GM12878 (cell line): ENCODE data around the gene CREG1. TPM values are rescaled to one million over a fixed set of nuclear protein-coding genes. Genes with fewer than 3 reads are reported as not detected.

Experiments
- ASH2L ChIP-seq: fragments of 300-600, 200-600 bp; sonication (generic); IDR thresholded peaks from 2 replicates; pipeline ENCODE4 v1.6.1; 2017; ENCODE audit warnings: low read depth, mild to moderate bottlenecking, borderline replicate concordance
- BCL11A ChIP-seq: IDR thresholded peaks from 2 replicates; pipeline ENCODE4 v1.6.1; 2011; ENCODE audit warnings: low read depth, low read length
- BMI1 ChIP-seq: fragments of 450-650 bp; IDR thresholded peaks from 2 replicates; pipeline ENCODE4 v1.6.1; 2016; ENCODE audit warnings: mild to moderate bottlenecking, moderate library complexity, borderline replicate concordance
- CREM ChIP-seq: IDR thresholded peaks from 2 replicates; pipeline ENCODE4 v1.6.1; 2014; ENCODE audit warnings: antibody characterized with exemption, low read depth
- DPF2 ChIP-seq: fragments of 450-650 bp; IDR thresholded peaks from 2 replicates; pipeline ENCODE4 v1.6.1; 2017; ENCODE audit warnings: mild to moderate bottlenecking
- EED ChIP-seq: sonication (generic); IDR thresholded peaks from 2 replicates; pipeline ENCODE4 v1.6.1; 2016; ENCODE audit warnings: antibody characterized with exemption, low read depth
- EP300 ChIP-seq, 2 experiments: fragments of 150-350 bp in 1 of 2; IDR thresholded peaks; 2 replicates each; pipeline ENCODE4 v1.6.1; 2011 to 2012; ENCODE audit warnings: low read depth in 2 of 2, low read length in 2 of 2, borderline replicate concordance in 1 of 2, improper control_type of control experiment in 1 of 2, inconsistent platforms in 1 of 2; ENCODE audit not compliant: control insufficient read depth in 1 of 2
- IKZF1 ChIP-seq: fragments of 450-650 bp; conservative IDR thresholded peaks from 2 replicates; pipeline ENCODE4 v1.6.1; 2017; ENCODE audit warnings: antibody characterized with exemption, mild to moderate bottlenecking
- IKZF2 ChIP-seq, 2 experiments: fragments of 450-650 bp; IDR thresholded peaks; 2 replicates each; pipeline ENCODE4 v1.6.1; 2017; ENCODE audit warnings: mild to moderate bottlenecking in 2 of 2, moderate library complexity in 2 of 2
- MEF2B ChIP-seq: fragments of 450-650 bp; IDR thresholded peaks from 2 replicates; pipeline ENCODE4 v1.6.1; 2018; ENCODE audit warnings: mild to moderate bottlenecking, moderate library complexity; ENCODE audit not compliant: partially characterized antibody, poor library complexity, severe bottlenecking
- NFIC ChIP-seq: IDR thresholded peaks from 2 replicates; pipeline ENCODE4 v1.6.1; 2012; ENCODE audit warnings: low read depth, mild to moderate bottlenecking, inconsistent platforms, low read length, moderate library complexity
- POU2F2 ChIP-seq: IDR thresholded peaks from 3 replicates; pipeline ENCODE4 v1.6.1; 2011; ENCODE audit warnings: low read depth, mild to moderate bottlenecking, low read length, borderline replicate concordance
- RAD51 ChIP-seq: fragments of 450-650 bp; IDR thresholded peaks from 2 replicates; pipeline ENCODE4 v1.6.1; 2016; ENCODE audit warnings: moderate library complexity, mild to moderate bottlenecking, inconsistent platforms
- RBBP5 ChIP-seq: fragments of 200-600 bp; sonication (generic); conservative IDR thresholded peaks from 2 replicates; pipeline ENCODE4 v1.6.1; 2016
- RUNX3 ChIP-seq: IDR thresholded peaks from 2 replicates; pipeline ENCODE4 v1.6.1; 2012; ENCODE audit warnings: low read length, inconsistent platforms
- SPI1 ChIP-seq: IDR thresholded peaks from 2 replicates; pipeline ENCODE4 v1.6.1; 2011; ENCODE audit warnings: low read depth, mild to moderate bottlenecking, low read length, moderate library complexity, borderline replicate concordance; ENCODE audit not compliant: insufficient read depth
- SREBF1 ChIP-seq: IDR thresholded peaks from 2 replicates; pipeline ENCODE4 v1.6.1; 2012; ENCODE audit warnings: mild to moderate bottlenecking, low read length
- TBL1XR1 ChIP-seq: IDR thresholded peaks from 2 replicates; pipeline ENCODE4 v1.6.1; 2012; ENCODE audit warnings: low read depth, low read length, improper control_type of control experiment
- YY1 ChIP-seq: IDR thresholded peaks from 2 replicates; pipeline ENCODE4 v1.6.1; 2011; ENCODE audit warnings: low read depth, mild to moderate bottlenecking, low read length
- ZNF217 ChIP-seq: fragments of 450-650 bp; IDR thresholded peaks from 2 replicates; pipeline ENCODE4 v1.6.1; 2017; ENCODE audit warnings: antibody characterized with exemption, mild to moderate bottlenecking
- ZNF24 ChIP-seq: fragments of 450-650 bp; IDR thresholded peaks from 2 replicates; pipeline ENCODE4 v1.6.1; 2017; ENCODE audit warnings: antibody characterized with exemption, mild to moderate bottlenecking
- ZNF622 ChIP-seq: fragments of 450-650 bp; IDR thresholded peaks from 2 replicates; pipeline ENCODE4 v1.6.1; 2017; ENCODE audit warnings: mild to moderate bottlenecking, inconsistent platforms
- polyA plus RNA-seq, 11 experiments: library from polyadenylated mRNA; depleted of rRNA in 4 of 11; unstranded in 6 of 11; stranded (reverse) in 5 of 11; fragments of >200 nt; fragmentation: Nextera tagmentation in 4 of 11; fragmentation: Illumina TruSeq in 1 of 11; extraction: Ambion mirVana in 4 of 11; extraction: Trizol in 1 of 11; gene quantifications; 1 replicate in 1 of 11; 2 replicates in 10 of 11; pipeline versions ENCODE4 v1.2.1 to v1.2.3, GENCODE V29; 2011 to 2016; ENCODE audit warnings: inconsistent platforms in 2 of 11, missing spikeins in 2 of 11, low read depth in 1 of 11
- total RNA-seq, 4 experiments: library from RNA; depleted of rRNA in 3 of 4; stranded (reverse); fragments of >200 nt in 3 of 4; fragmentation: Illumina TruSeq in 1 of 4; extraction: Trizol in 1 of 4; gene quantifications; 2 replicates each; pipeline versions ENCODE4 v1.2.1 to v1.2.3, GENCODE V29; 2013 to 2021
- TF ChIP-seq, protein P1 (sequence below), 3 experiments: IDR thresholded peaks in 2 of 3; conservative IDR thresholded peaks in 1 of 3; 2 replicates each; pipeline ENCODE4 v1.5.1; 2011; ENCODE audit warnings: low read depth in 3 of 3, low read length in 3 of 3, mild to moderate bottlenecking in 3 of 3, control low read depth in 2 of 3, moderate library complexity in 2 of 3, inconsistent platforms in 1 of 3, mixed read lengths in 1 of 3; ENCODE audit not compliant: control insufficient read depth in 2 of 3, insufficient read depth in 1 of 3; ENCODE audit errors: extremely low read depth in 1 of 3
- TF ChIP-seq, protein P2 (sequence below): fragments of 450-650 bp; IDR thresholded peaks from 2 replicates; pipeline ENCODE4 v1.6.1; 2017; ENCODE audit warnings: low read depth, mild to moderate bottlenecking, moderate library complexity
- TF ChIP-seq, protein P3 (sequence below): IDR thresholded peaks from 2 replicates; pipeline ENCODE4 v1.6.1; 2011; ENCODE audit warnings: low read depth, low read length, improper control_type of control experiment, borderline replicate concordance
- TF ChIP-seq, protein P4 (sequence below): fragments of 450-650 bp; IDR thresholded peaks from 2 replicates; pipeline ENCODE4 v1.6.1; 2016; ENCODE audit warnings: mild to moderate bottlenecking

Gene CREG1
- total and polyA plus RNA-seq, 10 of the 15 experiments (the other 5 are each of a cell fraction or from before 2014, with no cell fraction given): 5.3 to 43.8 (median 22.1) TPM

DNA sequence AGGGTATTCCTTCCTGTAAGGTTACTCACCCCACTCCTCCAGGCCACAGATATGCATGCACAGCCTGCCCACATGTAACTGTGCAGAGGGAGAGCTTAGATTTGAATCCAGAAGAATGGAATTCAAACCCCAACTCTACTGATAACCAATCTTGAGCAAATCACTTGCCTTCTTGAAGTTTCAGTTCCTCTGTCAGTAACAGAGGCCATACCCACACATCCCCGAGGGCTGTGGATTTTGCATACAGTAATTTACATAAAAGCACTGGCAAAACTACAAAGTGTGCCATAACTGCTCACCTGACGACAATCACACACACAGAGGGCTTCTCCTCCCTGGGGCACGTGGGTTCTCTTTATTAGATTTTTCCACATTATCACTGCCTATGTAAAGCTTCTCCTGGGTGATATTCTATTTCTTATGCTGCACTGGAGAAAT is 53.9 kb downstream of the CREG1 start (continued):
- TF ChIP-seq ZNF217 (peak; percentile 55; the same call in 1 of the 2 replicates), RUNX3 (peak; percentile 74), IKZF1 (peak; percentile 81), RBBP5 (no peak), MEF2B (peak; percentile 74), ZNF622 (no peak), RAD51 (peak; percentile 84), BCL11A (peak; percentile 52; the same call in 1 of the 2 replicates), EED (peak; percentile 68), NFIC (peak; percentile 63), CREM (peak; percentile 33; the same call in 1 of the 2 replicates), BMI1 (no peak), ZNF24 (no peak), EP300 (IDR thresholded peaks at IDR 0.05; ENCODE audit: borderline replicate concordance in 1 of 2, control insufficient read depth in 1 of 2, low read depth in 2 of 2, low read length in 2 of 2) (peak in 1 of 2 experiments; percentile 92; a peak in 2 of 4 replicates), YY1 (0 out of 2 replicates have a peak, but pooled peaks have one; percentile 15), ASH2L (no peak), SPI1 (peak; percentile 100), SREBF1 (peak; percentile 49; the same call in 1 of the 2 replicates), IKZF2 (IDR thresholded peaks at IDR 0.05) (peak; percentile 86 to 87), POU2F2 (peak; percentile 98), DPF2 (peak; percentile 70; the same call in 1 of the 2 replicates), TBL1XR1 (peak; percentile 68; the same call in 1 of the 2 replicates)
- TF ChIP-seq, protein P1, sequence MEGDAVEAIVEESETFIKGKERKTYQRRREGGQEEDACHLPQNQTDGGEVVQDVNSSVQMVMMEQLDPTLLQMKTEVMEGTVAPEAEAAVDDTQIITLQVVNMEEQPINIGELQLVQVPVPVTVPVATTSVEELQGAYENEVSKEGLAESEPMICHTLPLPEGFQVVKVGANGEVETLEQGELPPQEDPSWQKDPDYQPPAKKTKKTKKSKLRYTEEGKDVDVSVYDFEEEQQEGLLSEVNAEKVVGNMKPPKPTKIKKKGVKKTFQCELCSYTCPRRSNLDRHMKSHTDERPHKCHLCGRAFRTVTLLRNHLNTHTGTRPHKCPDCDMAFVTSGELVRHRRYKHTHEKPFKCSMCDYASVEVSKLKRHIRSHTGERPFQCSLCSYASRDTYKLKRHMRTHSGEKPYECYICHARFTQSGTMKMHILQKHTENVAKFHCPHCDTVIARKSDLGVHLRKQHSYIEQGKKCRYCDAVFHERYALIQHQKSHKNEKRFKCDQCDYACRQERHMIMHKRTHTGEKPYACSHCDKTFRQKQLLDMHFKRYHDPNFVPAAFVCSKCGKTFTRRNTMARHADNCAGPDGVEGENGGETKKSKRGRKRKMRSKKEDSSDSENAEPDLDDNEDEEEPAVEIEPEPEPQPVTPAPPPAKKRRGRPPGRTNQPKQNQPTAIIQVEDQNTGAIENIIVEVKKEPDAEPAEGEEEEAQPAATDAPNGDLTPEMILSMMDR (IDR thresholded peaks at IDR 0.05 in 2 of 3, conservative IDR thresholded peaks at IDR 0.05 in 1 of 3; ENCODE audit: control insufficient read depth in 2 of 3, extremely low read depth in 1 of 3, insufficient read depth in 1 of 3, low read depth in 3 of 3, low read length in 3 of 3): no peak
- TF ChIP-seq, protein P2, sequence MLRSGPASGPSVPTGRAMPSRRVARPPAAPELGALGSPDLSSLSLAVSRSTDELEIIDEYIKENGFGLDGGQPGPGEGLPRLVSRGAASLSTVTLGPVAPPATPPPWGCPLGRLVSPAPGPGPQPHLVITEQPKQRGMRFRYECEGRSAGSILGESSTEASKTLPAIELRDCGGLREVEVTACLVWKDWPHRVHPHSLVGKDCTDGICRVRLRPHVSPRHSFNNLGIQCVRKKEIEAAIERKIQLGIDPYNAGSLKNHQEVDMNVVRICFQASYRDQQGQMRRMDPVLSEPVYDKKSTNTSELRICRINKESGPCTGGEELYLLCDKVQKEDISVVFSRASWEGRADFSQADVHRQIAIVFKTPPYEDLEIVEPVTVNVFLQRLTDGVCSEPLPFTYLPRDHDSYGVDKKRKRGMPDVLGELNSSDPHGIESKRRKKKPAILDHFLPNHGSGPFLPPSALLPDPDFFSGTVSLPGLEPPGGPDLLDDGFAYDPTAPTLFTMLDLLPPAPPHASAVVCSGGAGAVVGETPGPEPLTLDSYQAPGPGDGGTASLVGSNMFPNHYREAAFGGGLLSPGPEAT: peak; percentile 78
- TF ChIP-seq, protein P3, sequence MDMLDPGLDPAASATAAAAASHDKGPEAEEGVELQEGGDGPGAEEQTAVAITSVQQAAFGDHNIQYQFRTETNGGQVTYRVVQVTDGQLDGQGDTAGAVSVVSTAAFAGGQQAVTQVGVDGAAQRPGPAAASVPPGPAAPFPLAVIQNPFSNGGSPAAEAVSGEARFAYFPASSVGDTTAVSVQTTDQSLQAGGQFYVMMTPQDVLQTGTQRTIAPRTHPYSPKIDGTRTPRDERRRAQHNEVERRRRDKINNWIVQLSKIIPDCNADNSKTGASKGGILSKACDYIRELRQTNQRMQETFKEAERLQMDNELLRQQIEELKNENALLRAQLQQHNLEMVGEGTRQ: peak; percentile 5; the same call in 1 of the 2 replicates
- TF ChIP-seq, protein P4, sequence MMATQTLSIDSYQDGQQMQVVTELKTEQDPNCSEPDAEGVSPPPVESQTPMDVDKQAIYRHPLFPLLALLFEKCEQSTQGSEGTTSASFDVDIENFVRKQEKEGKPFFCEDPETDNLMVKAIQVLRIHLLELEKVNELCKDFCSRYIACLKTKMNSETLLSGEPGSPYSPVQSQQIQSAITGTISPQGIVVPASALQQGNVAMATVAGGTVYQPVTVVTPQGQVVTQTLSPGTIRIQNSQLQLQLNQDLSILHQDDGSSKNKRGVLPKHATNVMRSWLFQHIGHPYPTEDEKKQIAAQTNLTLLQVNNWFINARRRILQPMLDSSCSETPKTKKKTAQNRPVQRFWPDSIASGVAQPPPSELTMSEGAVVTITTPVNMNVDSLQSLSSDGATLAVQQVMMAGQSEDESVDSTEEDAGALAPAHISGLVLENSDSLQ: peak; percentile 57
